ENCODE measurements around the gene HEATR9. TPM values are rescaled to one million over a fixed set of nuclear protein-coding genes. Genes with fewer than 3 reads are reported as not detected.

The HEATR9 gene, protein sequence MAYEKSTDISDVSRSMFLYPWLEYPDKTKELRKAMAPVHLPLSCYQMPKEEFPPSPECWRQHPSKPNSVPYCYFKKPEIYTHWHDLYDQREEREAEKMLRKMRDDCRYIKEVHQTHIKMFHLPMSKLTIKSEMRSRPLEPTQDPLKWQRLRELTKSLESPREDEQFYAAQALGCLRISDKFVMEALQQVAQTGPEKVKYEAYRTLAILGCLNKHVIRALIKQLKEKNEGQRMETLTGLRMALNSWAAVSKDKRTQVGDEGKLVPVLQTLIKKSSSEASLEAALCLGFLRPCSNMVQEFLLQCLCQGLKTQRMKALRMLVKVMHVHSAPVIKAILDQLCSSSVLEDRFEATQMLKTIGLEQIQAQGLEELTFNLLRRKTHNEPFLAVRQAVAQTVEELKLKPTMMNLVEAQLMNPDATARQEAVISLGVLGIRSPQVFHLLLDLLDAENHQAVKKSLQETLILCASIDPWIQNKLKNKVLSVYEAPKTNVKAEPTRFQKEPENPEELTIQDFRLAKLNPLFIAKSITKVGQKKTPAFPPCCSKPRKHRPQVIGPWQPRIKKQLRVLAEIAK
- not detected for total RNA-seq
- long read RNA-seq, donor 1 = 0 reads
- long read RNA-seq, donor 2 = 0 reads

DNA sequence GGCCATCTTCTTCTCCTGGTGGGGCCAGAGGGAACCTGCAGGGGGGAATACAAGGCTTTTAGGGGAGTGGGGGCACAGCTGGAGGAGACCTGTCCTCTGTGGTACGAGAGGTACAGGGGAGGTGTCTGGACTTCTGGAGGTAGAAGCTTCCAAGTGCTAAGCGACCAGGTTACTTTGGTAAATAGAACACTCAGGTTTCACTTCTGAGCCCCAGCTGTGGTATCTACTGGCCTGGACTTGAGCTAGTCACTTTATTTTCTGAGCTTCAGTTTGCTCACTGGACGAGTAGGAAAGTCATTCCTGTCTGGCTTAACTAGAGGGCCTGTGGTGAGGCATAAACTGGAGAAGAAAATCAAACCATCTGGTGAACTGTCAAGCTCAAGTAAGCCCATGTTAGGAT is at the start of gene HEATR9:
TSS of gene HEATR9 (minus strand) at position 155 of the 400 bp plus-strand sequence. CDS start at position 6, 149 bp downstream.
- no peaks in the 10 kb centered on the region for H3K4me1 ChIP-seq (ENCODE audit: low read depth)
- no peak for DNase-seq
- H3K4me3 ChIP-seq = no peak within 1 kb of the TSS
- TF ChIP-seq, protein P1, sequence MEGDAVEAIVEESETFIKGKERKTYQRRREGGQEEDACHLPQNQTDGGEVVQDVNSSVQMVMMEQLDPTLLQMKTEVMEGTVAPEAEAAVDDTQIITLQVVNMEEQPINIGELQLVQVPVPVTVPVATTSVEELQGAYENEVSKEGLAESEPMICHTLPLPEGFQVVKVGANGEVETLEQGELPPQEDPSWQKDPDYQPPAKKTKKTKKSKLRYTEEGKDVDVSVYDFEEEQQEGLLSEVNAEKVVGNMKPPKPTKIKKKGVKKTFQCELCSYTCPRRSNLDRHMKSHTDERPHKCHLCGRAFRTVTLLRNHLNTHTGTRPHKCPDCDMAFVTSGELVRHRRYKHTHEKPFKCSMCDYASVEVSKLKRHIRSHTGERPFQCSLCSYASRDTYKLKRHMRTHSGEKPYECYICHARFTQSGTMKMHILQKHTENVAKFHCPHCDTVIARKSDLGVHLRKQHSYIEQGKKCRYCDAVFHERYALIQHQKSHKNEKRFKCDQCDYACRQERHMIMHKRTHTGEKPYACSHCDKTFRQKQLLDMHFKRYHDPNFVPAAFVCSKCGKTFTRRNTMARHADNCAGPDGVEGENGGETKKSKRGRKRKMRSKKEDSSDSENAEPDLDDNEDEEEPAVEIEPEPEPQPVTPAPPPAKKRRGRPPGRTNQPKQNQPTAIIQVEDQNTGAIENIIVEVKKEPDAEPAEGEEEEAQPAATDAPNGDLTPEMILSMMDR (IDR thresholded peaks at IDR 0.05) = no peak
- H3K36me3 ChIP-seq (ENCODE audit: low read depth) = no peaks in the 10 kb centered on the region
- no peak for ATAC-seq
- H3K9me3 ChIP-seq = no peaks in the 10 kb centered on the region
- intact Hi-C loops (cut with DNase I, micrococcal nuclease) = no loop called here

DNA sequence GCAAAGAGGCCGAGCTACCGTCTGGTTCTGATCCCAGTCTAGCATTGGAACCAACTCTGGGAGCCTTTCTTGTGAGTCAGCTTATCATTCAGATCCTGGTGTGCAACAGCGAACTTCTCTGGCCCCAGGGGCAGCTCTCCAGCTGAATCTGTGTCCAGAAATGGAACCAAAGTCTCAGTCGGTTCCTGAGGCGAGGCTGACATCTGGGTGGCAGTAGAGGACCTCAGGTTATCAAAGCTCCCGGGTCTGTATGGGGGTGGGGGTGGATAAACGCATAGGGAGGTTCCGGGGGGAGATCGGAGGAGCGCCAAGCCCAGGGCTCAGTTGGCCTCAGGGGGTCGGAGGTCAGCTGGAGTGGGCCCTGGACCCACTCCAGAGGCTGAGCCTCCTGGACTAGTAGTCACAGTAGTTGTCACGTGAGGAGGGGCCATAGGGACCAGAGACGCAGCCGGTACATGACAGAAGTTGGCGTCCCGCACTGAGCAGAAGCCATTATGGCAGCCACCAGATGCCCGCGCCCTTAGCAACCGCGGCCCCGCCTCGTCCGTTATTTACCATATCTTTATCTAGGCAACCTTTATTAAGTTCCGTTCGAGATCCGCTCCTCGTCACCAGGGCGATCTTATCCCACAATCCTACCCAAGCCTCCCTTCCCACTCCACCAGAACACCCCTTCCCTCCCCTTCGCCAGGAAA is 49.0 kb upstream of the HEATR9 start:
- H3K4me3 ChIP-seq = no peak overlapping the region
- TF ChIP-seq, protein P1 (IDR thresholded peaks at IDR 0.05) = no peak
- ATAC-seq = no peak

DNA sequence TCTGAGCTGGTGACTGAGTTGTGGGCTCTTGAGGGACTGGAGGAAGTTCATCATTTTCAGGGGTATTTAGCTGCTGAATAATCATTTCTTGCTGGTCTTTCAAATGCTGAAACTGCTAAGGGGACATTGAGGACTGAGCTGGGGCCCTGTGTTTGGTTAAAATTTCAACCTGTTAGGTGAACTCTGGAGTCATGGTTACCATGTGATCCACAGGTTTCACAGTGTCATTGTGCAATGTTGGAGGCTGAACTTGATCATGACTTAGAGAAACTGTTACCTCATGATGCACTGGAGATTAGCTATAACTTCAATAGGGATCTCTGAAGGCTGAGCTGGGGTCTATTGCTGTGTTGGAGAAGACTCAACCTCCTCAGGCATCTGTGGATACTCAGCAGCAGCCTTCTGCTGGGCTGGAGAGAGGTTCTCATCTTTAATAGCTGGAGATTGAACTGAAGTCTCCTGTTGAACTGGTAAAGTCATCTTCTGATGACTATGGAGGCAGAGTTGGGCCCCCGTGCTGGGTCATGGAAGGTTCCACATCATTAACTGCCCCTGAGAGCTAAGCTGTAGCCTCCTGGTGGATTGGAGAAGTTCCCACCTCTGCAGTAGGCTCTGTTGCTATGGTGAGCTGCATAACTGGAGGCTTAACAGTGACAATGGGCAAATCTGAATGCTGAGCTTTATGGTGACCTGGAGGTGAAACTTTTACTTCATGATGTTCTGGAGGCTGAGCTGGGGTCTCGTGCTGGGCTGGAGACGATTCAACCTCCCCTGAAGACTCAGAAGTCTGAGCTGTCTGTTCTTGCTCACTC is 46.7 kb upstream of the HEATR9 start:
- Histone ChIP-seq H3K4me3 (no peak overlapping the region), H3K9me3 (no peaks in the 10 kb centered on the region), H3K36me3 (ENCODE audit: low read depth) (no peaks in the 10 kb centered on the region), H3K4me1 (ENCODE audit: low read depth) (no peaks in the 10 kb centered on the region)
- TF ChIP-seq, protein P1 (IDR thresholded peaks at IDR 0.05) = no peak
- DNase-seq (no peak), ATAC-seq (no peak)
- intact Hi-C loops (cut with DNase I, micrococcal nuclease) = no loop called here

More for the DNA sequence above, 49.0 kb upstream of the HEATR9 start:
- no peaks in the 10 kb centered on the region for H3K9me3 ChIP-seq
- no peaks in the 10 kb centered on the region for H3K4me1 ChIP-seq (ENCODE audit: low read depth)
- intact Hi-C loops (cut with DNase I, micrococcal nuclease) = no loop called here
- DNase-seq = no peak
- H3K36me3 ChIP-seq (ENCODE audit: low read depth) = no peaks in the 10 kb centered on the region

DNA sequence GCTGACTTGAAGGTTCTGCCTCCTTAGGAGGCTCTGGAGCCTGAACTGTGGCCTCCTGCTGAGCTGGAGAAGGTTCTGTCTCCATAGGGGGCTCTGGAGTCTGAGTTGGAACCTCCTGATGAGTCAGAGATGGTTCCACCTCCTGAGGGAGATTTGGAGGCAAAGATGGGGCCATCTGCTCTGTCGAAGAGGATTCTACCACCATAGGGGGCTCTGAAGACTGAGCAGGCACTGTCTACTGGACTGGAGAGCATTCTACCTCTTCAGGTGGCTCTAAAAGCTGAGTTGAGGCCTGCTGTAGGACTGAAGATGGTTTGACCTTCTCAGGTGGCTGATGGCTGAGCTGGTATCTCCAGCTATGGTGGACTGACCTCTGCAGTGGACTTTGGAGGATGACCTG is 45.7 kb upstream of the HEATR9 start:
- Histone ChIP-seq H3K4me3 (no peak overlapping the region), H3K9me3 (no peaks in the 10 kb centered on the region), H3K4me1 (ENCODE audit: low read depth) (no peaks in the 10 kb centered on the region), H3K36me3 (ENCODE audit: low read depth) (no peaks in the 10 kb centered on the region)
- intact Hi-C loops (cut with DNase I, micrococcal nuclease) = no loop called here
- DNase-seq (no peak), ATAC-seq (no peak)
- TF ChIP-seq, protein P1 (IDR thresholded peaks at IDR 0.05) = no peak

DNA sequence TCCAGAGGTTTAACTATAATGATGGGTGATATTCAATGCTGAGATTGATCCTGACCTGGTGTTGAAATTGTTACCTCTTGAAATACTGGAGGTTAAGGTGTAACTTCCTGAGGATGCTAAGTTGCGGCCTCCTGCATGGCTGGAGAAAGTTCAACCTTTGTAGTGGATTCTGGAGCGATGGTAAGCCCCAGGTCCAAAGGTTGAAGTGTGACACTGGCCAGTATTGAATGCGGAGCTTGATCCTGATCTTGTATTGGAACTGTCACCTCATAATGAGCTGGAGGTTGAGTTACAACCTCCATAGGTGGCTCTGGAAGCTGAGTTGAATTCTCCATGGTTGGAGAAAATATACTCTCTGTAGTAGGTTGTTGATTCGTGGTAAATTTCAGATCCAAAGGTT is 44.9 kb upstream of the HEATR9 start:
- ATAC-seq = no peak
- Histone ChIP-seq H3K4me1 (ENCODE audit: low read depth) (no peaks in the 10 kb centered on the region), H3K36me3 (ENCODE audit: low read depth) (no peaks in the 10 kb centered on the region), H3K9me3 (no peaks in the 10 kb centered on the region), H3K4me3 (no peak overlapping the region)
- no peak for DNase-seq
- TF ChIP-seq, protein P1 (IDR thresholded peaks at IDR 0.05) = no peak
- intact Hi-C loops (cut with DNase I, micrococcal nuclease) = no loop called here

Measured in mucosa of descending colon (tissue), 3 donors.